ENCODE data around the gene KDSR. TPM values are rescaled to one million over a fixed set of nuclear protein-coding genes. Genes with fewer than 3 reads are reported as not detected.

The KDSR gene
- total RNA-seq, 1 experiment from 2014 or later = 41.7 TPM

GRCh38 chr18:63322206-63322605, 44.8 kb downstream of the KDSR start:
- ChIA-PET POLR2A (ENCODE audit: unreplicated experiment) (interaction anchor here (0.6 kb wide), 1 partner anchor 155 kb away, joined by 3 read pairs; the partner anchor contains the start of gene SERPINB5), CTCF (interaction anchor here (0.6 to 1.2 kb wide), 3 partner anchors 85 to 1736 kb away, joined by 3 to 8 read pairs (median 6); no protein-coding TSS in a partner anchor)
- Histone ChIP-seq H3K9me3 (ENCODE audit: insufficient read depth, low read depth) (no peaks in the 10 kb centered on the region), H3K27ac (no peak overlapping the region), H4K20me1 (ENCODE audit: insufficient read depth) (no peaks in the 10 kb centered on the region), H3F3A (ENCODE audit: insufficient read depth, low read depth) (peaks cover 11% of the 10 kb centered on the region; the same call in 1 of the 2 replicates), H3K79me2 (ENCODE audit: low read depth) (no peaks in the 10 kb centered on the region), H3K36me3 (ENCODE audit: low read depth) (no peaks in the 10 kb centered on the region), H3K27me3 (ENCODE audit: insufficient read depth, low read depth) (no peaks in the 10 kb centered on the region), H2AFZ (0 out of 2 replicates have a peak overlapping the region, but pooled peaks have one; percentile 3), H3K4me3 (no peak overlapping the region), H3K9me2 (ENCODE audit: insufficient read depth) (no peaks in the 10 kb centered on the region), H3K4me2 (no peak overlapping the region), H3K4me1 (replicated peaks; ENCODE audit: insufficient read depth) (peaks cover 11% of the 10 kb centered on the region; the same call in 1 of the 2 replicates)
- intact Hi-C loops (cut with micrococcal nuclease; ENCODE audit: unreplicated experiment) = loop anchor here (2.0 to 10.0 kb wide), 3 partner anchors 253 to 735 kb away; no protein-coding TSS in a partner anchor
- DNase-seq = no peak
- BruUV-seq (replicated peaks) = no TSS peak
- TF ChIP-seq CTCF (conservative IDR thresholded peaks at IDR 0.05) = no peak
- no peak for TF ChIP-seq EZH2 (IDR thresholded peaks at IDR 0.05; ENCODE audit: low read depth)

- Histone ChIP-seq H3F3A (ENCODE audit: insufficient read depth, low read depth) (peaks cover 11% of the 10 kb centered on the region; the same call in 1 of the 2 replicates), H3K27me3 (ENCODE audit: insufficient read depth, low read depth) (no peaks in the 10 kb centered on the region), H3K4me1 (replicated peaks; ENCODE audit: insufficient read depth) (peaks cover 15% of the 10 kb centered on the region; the same call in 1 of the 2 replicates), H3K27ac (no peak overlapping the region), H3K4me2 (peak overlapping the region; percentile 87), H3K4me3 (peak overlapping the region; percentile 60; the same call in 1 of the 2 replicates), H3K9me3 (ENCODE audit: insufficient read depth, low read depth) (no peaks in the 10 kb centered on the region), H3K79me2 (ENCODE audit: low read depth) (no peaks in the 10 kb centered on the region), H4K20me1 (ENCODE audit: insufficient read depth) (no peaks in the 10 kb centered on the region), H3K36me3 (ENCODE audit: low read depth) (no peaks in the 10 kb centered on the region), H2AFZ (no peak overlapping the region; the same call in 1 of the 2 replicates), H3K9me2 (ENCODE audit: insufficient read depth) (no peaks in the 10 kb centered on the region)
- no peak for TF ChIP-seq EZH2 (IDR thresholded peaks at IDR 0.05; ENCODE audit: low read depth)
- TF ChIP-seq CTCF (conservative IDR thresholded peaks at IDR 0.05) = no peak
- no TSS peak for BruUV-seq (replicated peaks)
- intact Hi-C loops (cut with micrococcal nuclease; ENCODE audit: unreplicated experiment) = loop anchor here (5.0 to 10.0 kb wide), 2 partner anchors 254 to 734 kb away; no protein-coding TSS in a partner anchor
- CTCF ChIA-PET = no interaction called here
- POLR2A ChIA-PET (ENCODE audit: unreplicated experiment) = no interaction called here
- no peak for DNase-seq
These were observed 45.7 kb downstream of the KDSR start for GRCh38 chr18:63321291-63321690.

GRCh38 chr18:63320975-63321265, 46.1 kb downstream of the KDSR start:
- TF ChIP-seq CTCF (conservative IDR thresholded peaks at IDR 0.05) = no peak
- no peak for TF ChIP-seq EZH2 (IDR thresholded peaks at IDR 0.05; ENCODE audit: low read depth)
- 0 out of 2 replicates have a peak overlapping the region, but pooled peaks have one; percentile 43 for H3K27ac ChIP-seq
- BruUV-seq (replicated peaks) = no TSS peak
- H2AFZ ChIP-seq = peak overlapping the region; percentile 86
- H3K27me3 ChIP-seq (ENCODE audit: insufficient read depth, low read depth) = no peaks in the 10 kb centered on the region
- H3K4me1 ChIP-seq (replicated peaks; ENCODE audit: insufficient read depth) = peaks cover 18% of the 10 kb centered on the region; the same call in 1 of the 2 replicates
- no peaks in the 10 kb centered on the region for H4K20me1 ChIP-seq (ENCODE audit: insufficient read depth)
- peaks cover 11% of the 10 kb centered on the region; the same call in 1 of the 2 replicates for H3F3A ChIP-seq (ENCODE audit: insufficient read depth, low read depth)
- ChIA-PET CTCF (no interaction called here), POLR2A (ENCODE audit: unreplicated experiment) (no interaction called here)
- H3K4me3 ChIP-seq = peak overlapping the region; percentile 60
- intact Hi-C loops (cut with micrococcal nuclease; ENCODE audit: unreplicated experiment) = loop anchor here (1.0 to 10.0 kb wide), 3 partner anchors 166 to 734 kb away; no protein-coding TSS in a partner anchor
- H3K9me3 ChIP-seq (ENCODE audit: insufficient read depth, low read depth) = no peaks in the 10 kb centered on the region
- no peaks in the 10 kb centered on the region for H3K36me3 ChIP-seq (ENCODE audit: low read depth)
- H3K4me2 ChIP-seq = peak overlapping the region; percentile 87
- no peaks in the 10 kb centered on the region for H3K9me2 ChIP-seq (ENCODE audit: insufficient read depth)
- peak in 1 of 2 experiments; percentile 23 for DNase-seq
- no peaks in the 10 kb centered on the region for H3K79me2 ChIP-seq (ENCODE audit: low read depth)

All from PC-9 (cell line).